MM.1S (cell line): Measurements from ENCODE around the gene CBLB.

Experiments
- DNase-seq: peaks from one replicate; pipeline ENCODE4 v3.0.0-alpha.2; 2015
- H2AFZ ChIP-seq: fragments of 300-600 bp; sonication (generic); 2 replicates; pipeline ENCODE4 v1.6.0; 2016; ENCODE audit warnings: antibody characterized with exemption, low read length
- H3F3A ChIP-seq: fragments of 300-600 bp; sonication (generic); 2 replicates; pipeline ENCODE4 v1.6.1; 2016; ENCODE audit warnings: mild to moderate bottlenecking, antibody characterized with exemption, low read length, moderate library complexity, mixed read lengths; ENCODE audit not compliant: insufficient read depth
- H3K27ac ChIP-seq: fragments of 300-600 bp; sonication (generic); 2 replicates; pipeline ENCODE4 v1.5.1; 2016; ENCODE audit warnings: mild to moderate bottlenecking, low read length
- H3K27me3 ChIP-seq: fragments of 300-600 bp; sonication (generic); replicated peaks from 2 replicates; pipeline ENCODE4 v1.6.0; 2016; ENCODE audit warnings: low read length; ENCODE audit not compliant: insufficient read depth
- H3K36me3 ChIP-seq: fragments of 300-600 bp; sonication (generic); replicated peaks from 2 replicates; pipeline ENCODE4 v1.6.1; 2016; ENCODE audit warnings: mild to moderate bottlenecking, low read length, mixed read lengths; ENCODE audit not compliant: insufficient read depth
- H3K4me1 ChIP-seq: fragments of 300-600 bp; sonication (generic); 2 replicates; pipeline ENCODE4 v1.6.1; 2016; ENCODE audit warnings: low read length, mixed read lengths
- H3K4me2 ChIP-seq: fragments of 300-600 bp; sonication (generic); 2 replicates; pipeline ENCODE4 v1.6.0; 2016; ENCODE audit warnings: low read depth, low read length
- H3K4me3 ChIP-seq: fragments of 300-600 bp; sonication (generic); 2 replicates; pipeline ENCODE4 v1.5.1; 2016; ENCODE audit warnings: low read length, mixed read lengths
- H3K79me2 ChIP-seq: fragments of 300-600 bp; sonication (generic); 2 replicates; pipeline ENCODE4 v1.6.1; 2016; ENCODE audit warnings: mixed run types, low read length, mixed read lengths
- H3K9ac ChIP-seq: fragments of 300-600 bp; sonication (generic); 2 replicates; pipeline ENCODE4 v1.6.1; 2016; ENCODE audit warnings: low read length, mixed read lengths
- H3K9me2 ChIP-seq: fragments of 300-600 bp; sonication (generic); replicated peaks from 2 replicates; pipeline ENCODE4 v1.6.1; 2016; ENCODE audit warnings: mild to moderate bottlenecking, low read length, mixed read lengths; ENCODE audit not compliant: insufficient read depth
- H3K9me3 ChIP-seq: fragments of 300-600 bp; sonication (generic); replicated peaks from 2 replicates; pipeline ENCODE4 v1.6.1; 2016; ENCODE audit warnings: mild to moderate bottlenecking, low read length, mixed read lengths; ENCODE audit not compliant: insufficient read depth
- H4K20me1 ChIP-seq: fragments of 300-600 bp; sonication (generic); 2 replicates; pipeline ENCODE4 v1.6.1; 2016; ENCODE audit warnings: mild to moderate bottlenecking, low read length, moderate library complexity, mixed read lengths; ENCODE audit not compliant: insufficient read depth
- CTCF ChIP-seq: fragments of 300-600 bp; sonication (generic); IDR thresholded peaks from 2 replicates; pipeline ENCODE4 v1.5.1; 2016; ENCODE audit warnings: antibody characterized with exemption, low read length, mixed read lengths
- EZH2 ChIP-seq: fragments of 300-600 bp; sonication (generic); optimal IDR thresholded peaks from 2 replicates; pipeline ENCODE3; 2017; ENCODE audit warnings: low read depth, mild to moderate bottlenecking, antibody characterized with exemption, low read length, mixed read lengths
- EZH2phosphoT487 ChIP-seq: fragments of 300-600 bp; sonication (generic); IDR thresholded peaks from 2 replicates; pipeline ENCODE4 v1.6.1; 2018; ENCODE audit warnings: antibody characterized with exemption, low read length

Gene CBLB

GRCh38 chr3:105842449-105842848 is 26.4 kb downstream of the CBLB start:
- Histone ChIP-seq H3K4me2 (no peak overlapping the region), H3K4me3 (no peak overlapping the region), H4K20me1 (no peaks in the 10 kb centered on the region), H3K27me3 (no peaks in the 10 kb centered on the region), H3F3A (no peaks in the 10 kb centered on the region), H3K9me2 (no peaks in the 10 kb centered on the region; the same call in 1 of the 2 replicates), H3K79me2 (no peaks in the 10 kb centered on the region), H3K9ac (no peak overlapping the region), H2AFZ (no peak overlapping the region), H3K36me3 (no peaks in the 10 kb centered on the region), H3K4me1 (no peaks in the 10 kb centered on the region), H3K9me3 (no peaks in the 10 kb centered on the region), H3K27ac (no peak overlapping the region)
- no peak for DNase-seq
- no peak for TF ChIP-seq CTCF
- no peak for TF ChIP-seq EZH2
- TF ChIP-seq EZH2phosphoT487, result no peak

- Histone ChIP-seq H3K27me3 (no peaks in the 10 kb centered on the region), H3K36me3 (no peaks in the 10 kb centered on the region), H3K9ac (no peak overlapping the region), H3K4me2 (no peak overlapping the region), H3K79me2 (no peaks in the 10 kb centered on the region), H3K9me2 (no peaks in the 10 kb centered on the region), H3K9me3 (no peaks in the 10 kb centered on the region), H3F3A (no peaks in the 10 kb centered on the region), H4K20me1 (no peaks in the 10 kb centered on the region), H3K4me3 (no peak overlapping the region), H3K4me1 (no peaks in the 10 kb centered on the region), H2AFZ (no peak overlapping the region), H3K27ac (no peak overlapping the region)
- DNase-seq, result no peak
- TF ChIP-seq CTCF (no peak), EZH2 (no peak), EZH2phosphoT487 (no peak)
These were observed 30.9 kb downstream of the CBLB start for GRCh38 chr3:105837947-105838346.

- Histone ChIP-seq H4K20me1 (no peaks in the 10 kb centered on the region), H3K27me3 (no peaks in the 10 kb centered on the region), H3K4me2 (no peak overlapping the region), H2AFZ (no peak overlapping the region), H3K9me3 (no peaks in the 10 kb centered on the region), H3K9me2 (no peaks in the 10 kb centered on the region), H3K79me2 (no peaks in the 10 kb centered on the region), H3K27ac (no peak overlapping the region), H3K9ac (no peak overlapping the region), H3F3A (no peaks in the 10 kb centered on the region), H3K36me3 (no peaks in the 10 kb centered on the region), H3K4me3 (no peak overlapping the region), H3K4me1 (no peaks in the 10 kb centered on the region)
- no peak for DNase-seq
- no peak for TF ChIP-seq EZH2phosphoT487
- TF ChIP-seq EZH2, result no peak
- no peak for TF ChIP-seq CTCF
These were observed 31.6 kb downstream of the CBLB start for GRCh38 chr3:105837143-105837740.
